GM12878 (cell line): ENCODE measurements around the gene TSPAN31. TPM values are rescaled to one million over a fixed set of nuclear protein-coding genes. Genes with fewer than 3 reads are reported as not detected.

ENCODE experiments used
- ATAC-seq: fragments of 200-7000 bp; cut with Tn5 transposase; 3 replicates; pipeline ENCODE4 v1.9.1; 2020; ENCODE audit warnings: mild to moderate bottlenecking, moderate library complexity
- BruUV-seq: library from RNA; stranded (reverse); fragments of 400-500 nt; replicated peaks from 2 replicates; lab custom pipeline; 2021; lab: Mats Ljungman, UMichigan
- CTCF ChIA-PET: fragments of 300-600 bp; sonication (Branson Sonifier 250); formaldehyde crosslinking; extraction: SDS; loops from one replicate; lab custom pipeline; 2021; ENCODE audit warnings: inconsistent platforms; lab: Yijun Ruan, JAX
- POLR2A ChIA-PET: fragments of 350-600 bp; formaldehyde crosslinking; extraction: SDS; loops from one replicate; lab custom pipeline; 2021; ENCODE audit warnings: inconsistent platforms; lab: Charles Lee
- RAD21 ChIA-PET: fragments of 300-600 bp; sonication (Branson Sonifier 250); formaldehyde crosslinking; loops from one replicate; lab custom pipeline; 2023; ENCODE audit warnings: antibody characterized with exemption; ENCODE audit not compliant: unreplicated experiment; lab: Charles Lee
- SMC1A ChIA-PET: fragments of 300-600 bp; sonication (Branson Sonifier 250); formaldehyde crosslinking; loops from one replicate; lab custom pipeline; 2023; ENCODE audit not compliant: unreplicated experiment, uncharacterized antibody; lab: Charles Lee
- DNase-seq: peaks from one replicate; pipeline ENCODE4 v3.0.0-alpha.2; 2011; ENCODE audit warnings: low read depth, low spot score
- FAIRE-seq: peaks from 3 replicates; lab custom pipeline; 2011; peaks lifted over from hg19 to GRCh38; lab: Jason Lieb, UNC
- H2AFZ ChIP-seq: 2 replicates; pipeline ENCODE4 v1.6.0; 2011; ENCODE audit warnings: low read depth, low read length, control low read depth; ENCODE audit not compliant: control insufficient read depth
- H3K27ac ChIP-seq: 2 replicates; pipeline ENCODE4 v1.5.1; 2011; ENCODE audit warnings: control low read depth; ENCODE audit not compliant: control insufficient read depth, insufficient read depth
- H3K27me3 ChIP-seq, 2 experiments: replicated peaks in 1 of 2; 2 replicates each; pipeline versions ENCODE4 v1.6.0 to v1.6.1; 2011; ENCODE audit warnings: low read length in 1 of 2; ENCODE audit not compliant: control insufficient read depth in 2 of 2, insufficient read depth in 2 of 2
- H3K36me3 ChIP-seq, 2 experiments: 2 replicates each; pipeline ENCODE4 v1.5.1; 2011; ENCODE audit warnings: low read length in 1 of 2; ENCODE audit not compliant: control insufficient read depth in 2 of 2, insufficient read depth in 2 of 2
- H3K4me1 ChIP-seq: 2 replicates; pipeline ENCODE4 v1.6.1; 2011; ENCODE audit warnings: mild to moderate bottlenecking, low read length, moderate library complexity, mixed read lengths; ENCODE audit not compliant: control insufficient read depth, insufficient read depth
- H3K4me2 ChIP-seq: 2 replicates; pipeline ENCODE4 v1.6.0; 2011; ENCODE audit warnings: control low read depth; ENCODE audit not compliant: control insufficient read depth, insufficient read depth
- H3K4me3 ChIP-seq: fragments of 200-600 bp; sonication (generic); 2 replicates; pipeline ENCODE4 v1.5.1; 2016
- H3K79me2 ChIP-seq: 2 replicates; pipeline ENCODE4 v1.6.0; 2011; ENCODE audit warnings: low read length; ENCODE audit not compliant: control insufficient read depth, insufficient read depth
- H3K9ac ChIP-seq: 2 replicates; pipeline ENCODE4 v1.8.0; 2011; ENCODE audit warnings: low read length, control low read depth, mixed read lengths; ENCODE audit not compliant: control insufficient read depth, insufficient read depth
- H3K9me3 ChIP-seq: replicated peaks from 3 replicates; pipeline ENCODE4 v1.5.1; 2011; ENCODE audit warnings: mild to moderate bottlenecking, low read length; ENCODE audit not compliant: control insufficient read depth, insufficient read depth
- H4K20me1 ChIP-seq: 2 replicates; pipeline ENCODE4 v1.6.0; 2011; ENCODE audit not compliant: control insufficient read depth, insufficient read depth
- CUX1 ChIP-seq: IDR thresholded peaks from 2 replicates; pipeline ENCODE4 v1.6.1; 2012; ENCODE audit warnings: improper control_type of control experiment, low read depth, low read length; ENCODE audit not compliant: insufficient replicate concordance
- HDGF ChIP-seq: fragments of 450-650 bp; IDR thresholded peaks from 2 replicates; pipeline ENCODE4 v1.6.1; 2016; ENCODE audit warnings: antibody characterized with exemption
- NBN ChIP-seq: fragments of 450-650 bp; IDR thresholded peaks from 2 replicates; pipeline ENCODE4 v1.6.1; 2016
- SKIL ChIP-seq: fragments of 450-650 bp; IDR thresholded peaks from 2 replicates; pipeline ENCODE4 v1.6.1; 2017; ENCODE audit warnings: mild to moderate bottlenecking, low read depth, inconsistent platforms; ENCODE audit not compliant: poor library complexity, severe bottlenecking
- ZNF687 ChIP-seq: fragments of 450-650 bp; IDR thresholded peaks from 2 replicates; pipeline ENCODE4 v1.6.1; 2017; ENCODE audit warnings: mild to moderate bottlenecking, moderate library complexity
- WGBS: methylation state at CpG from one replicate; pipeline ENCODE4 v1.1.6; 2016; ENCODE audit warnings: low lambda C conversion rate; ENCODE audit not compliant: insufficient replicate concordance, insufficient coverage; ENCODE audit errors: missing lambda C conversion rate; 5-methylcytosine and 5-hydroxymethylcytosine counted together
- in situ Hi-C: fragments of 300-500 bp; cut with MboI; formaldehyde crosslinking; loops from 9 replicates; pipeline ENCODE4 v1.14.3; 2018; ENCODE audit warnings: mixed read lengths
- intact Hi-C: fragments of 100-400 bp; cut with micrococcal nuclease; formaldehyde crosslinking; loops from one replicate; pipeline ENCODE4 v1.14.2; 2022; ENCODE audit not compliant: unreplicated experiment
- polyA plus RNA-seq, 11 experiments: library from polyadenylated mRNA; depleted of rRNA in 4 of 11; unstranded in 6 of 11; stranded (reverse) in 5 of 11; fragments of >200 nt; fragmentation: Nextera tagmentation in 4 of 11; fragmentation: Illumina TruSeq in 1 of 11; extraction: Ambion mirVana in 4 of 11; extraction: Trizol in 1 of 11; gene quantifications; 1 replicate in 1 of 11; 2 replicates in 10 of 11; pipeline versions ENCODE4 v1.2.1 to v1.2.3, GENCODE V29; 2011 to 2016; ENCODE audit warnings: inconsistent platforms in 2 of 11, missing spikeins in 2 of 11, low read depth in 1 of 11
- total RNA-seq, 4 experiments: library from RNA; depleted of rRNA in 3 of 4; stranded (reverse); fragments of >200 nt in 3 of 4; fragmentation: Illumina TruSeq in 1 of 4; extraction: Trizol in 1 of 4; gene quantifications; 2 replicates each; pipeline versions ENCODE4 v1.2.1 to v1.2.3, GENCODE V29; 2013 to 2021
- TF ChIP-seq, protein P1 (sequence below): fragments of 450-650 bp; IDR thresholded peaks from 2 replicates; pipeline ENCODE4 v1.6.1; 2018; ENCODE audit warnings: borderline replicate concordance, mild to moderate bottlenecking; ENCODE audit not compliant: partially characterized antibody

The TSPAN31 gene
- total and polyA plus RNA-seq, 10 of the 15 experiments (the other 5 are each of a cell fraction or from before 2014, with no cell fraction given), result 11.8 to 32.2 (median 24.7) TPM

DNA sequence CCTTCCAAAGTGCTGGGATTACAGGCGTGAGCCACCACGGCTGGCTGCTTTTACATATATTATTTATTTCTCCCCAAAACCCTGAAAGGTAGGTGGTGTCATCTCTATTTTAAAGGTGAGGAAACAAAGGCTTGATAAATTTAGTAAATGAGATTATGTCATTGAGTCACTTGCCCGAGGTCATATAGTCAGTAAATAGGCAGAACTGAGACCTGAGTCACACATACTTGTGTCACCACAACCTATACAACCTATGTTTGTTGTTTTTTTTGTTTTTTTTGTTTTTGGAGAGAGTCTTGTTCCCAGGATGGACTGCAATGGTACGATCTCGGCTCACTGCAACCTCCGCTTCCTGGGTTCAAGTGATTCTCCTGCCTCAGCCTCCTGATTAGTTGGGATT, 50.5 kb downstream of the TSPAN31 start (continued):
- no peak for TF ChIP-seq ZNF687
- no peak for TF ChIP-seq NBN
- TF ChIP-seq, all 136 proteins: peak for 0

DNA sequence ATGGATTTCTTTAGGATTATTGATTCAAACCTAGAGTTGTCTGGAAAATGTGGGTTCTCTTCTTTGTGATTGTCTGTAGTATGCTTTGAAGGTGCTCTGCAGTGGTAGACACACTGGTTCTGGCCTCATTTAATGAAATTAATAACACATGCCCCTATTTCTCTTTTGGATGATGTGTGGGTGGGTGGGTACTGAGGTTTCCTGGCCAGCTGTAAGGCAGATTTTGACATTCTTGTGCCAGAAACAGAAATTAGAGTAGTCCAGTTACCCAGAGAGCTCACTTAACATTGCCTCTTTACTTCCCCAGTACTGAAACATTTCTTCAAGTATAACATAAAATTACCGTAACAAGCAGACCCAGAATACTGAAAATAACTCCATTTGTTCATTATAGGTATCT, 52.2 kb downstream of the TSPAN31 start:
- Histone ChIP-seq H3K36me3 (peaks cover 7 to 28% of the 10 kb centered on the region in 2 experiments), H3K4me2 (no peak overlapping the region), H3K4me3 (no peak overlapping the region), H3K79me2 (no peaks in the 10 kb centered on the region), H3K4me1 (no peaks in the 10 kb centered on the region), H3K27me3 (no peaks in the 10 kb centered on the region), H3K9me3 (no peaks in the 10 kb centered on the region), H2AFZ (no peak overlapping the region), H3K9ac (no peak overlapping the region), H4K20me1 (no peaks in the 10 kb centered on the region), H3K27ac (no peak overlapping the region)
- ChIA-PET POLR2A (interaction anchor here (1.1 to 1.2 kb wide), 2 partner anchors 14 to 40 kb away, joined by 3 read pairs; no protein-coding TSS in a partner anchor), RAD21 (no interaction called here), CTCF (interaction anchor here (0.5 to 9.5 kb wide), 4 partner anchors 11 to 107 kb away, joined by 3 to 87 read pairs (median 5); no protein-coding TSS in a partner anchor), SMC1A (interaction anchor here (1.1 to 1.7 kb wide), 2 partner anchors 10 to 212 kb away, joined by 3 to 7 read pairs; no protein-coding TSS in a partner anchor)
- BruUV-seq, result no TSS peak
- in situ Hi-C loops (no loop called here), intact Hi-C loops (no loop called here)
- DNase-seq, result no peak
- no peak for ATAC-seq
- no peak for FAIRE-seq
- WGBS, result 100% methylated on average over 1 of the region's 1 CpG
- TF ChIP-seq CUX1 (no peak), HDGF (no peak), SKIL (no peak)
- TF ChIP-seq, protein P1, sequence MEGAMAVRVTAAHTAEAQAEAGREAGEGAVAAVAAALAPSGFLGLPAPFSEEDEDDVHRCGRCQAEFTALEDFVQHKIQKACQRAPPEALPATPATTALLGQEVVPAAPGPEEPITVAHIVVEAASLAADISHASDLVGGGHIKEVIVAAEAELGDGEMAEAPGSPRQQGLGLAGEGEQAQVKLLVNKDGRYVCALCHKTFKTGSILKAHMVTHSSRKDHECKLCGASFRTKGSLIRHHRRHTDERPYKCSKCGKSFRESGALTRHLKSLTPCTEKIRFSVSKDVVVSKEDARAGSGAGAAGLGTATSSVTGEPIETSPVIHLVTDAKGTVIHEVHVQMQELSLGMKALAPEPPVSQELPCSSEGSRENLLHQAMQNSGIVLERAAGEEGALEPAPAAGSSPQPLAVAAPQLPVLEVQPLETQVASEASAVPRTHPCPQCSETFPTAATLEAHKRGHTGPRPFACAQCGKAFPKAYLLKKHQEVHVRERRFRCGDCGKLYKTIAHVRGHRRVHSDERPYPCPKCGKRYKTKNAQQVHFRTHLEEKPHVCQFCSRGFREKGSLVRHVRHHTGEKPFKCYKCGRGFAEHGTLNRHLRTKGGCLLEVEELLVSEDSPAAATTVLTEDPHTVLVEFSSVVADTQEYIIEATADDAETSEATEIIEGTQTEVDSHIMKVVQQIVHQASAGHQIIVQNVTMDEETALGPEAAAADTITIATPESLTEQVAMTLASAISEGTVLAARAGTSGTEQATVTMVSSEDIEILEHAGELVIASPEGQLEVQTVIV, result no peak
